HG03135 (cell line): ENCODE measurements around the gene RAB37.

Source experiments
- ATAC-seq: cut with Tn5 transposase; IDR thresholded peaks from one replicate; pipeline ENCODE4 v1.9.1; 2021; ENCODE audit warnings: mild to moderate bottlenecking, moderate library complexity; ENCODE audit not compliant: unreplicated experiment

Gene RAB37

GRCh38 chr17:74744714-74745547, 7.9 kb downstream of the RAB37 start:
- no peak for ATAC-seq

DNA sequence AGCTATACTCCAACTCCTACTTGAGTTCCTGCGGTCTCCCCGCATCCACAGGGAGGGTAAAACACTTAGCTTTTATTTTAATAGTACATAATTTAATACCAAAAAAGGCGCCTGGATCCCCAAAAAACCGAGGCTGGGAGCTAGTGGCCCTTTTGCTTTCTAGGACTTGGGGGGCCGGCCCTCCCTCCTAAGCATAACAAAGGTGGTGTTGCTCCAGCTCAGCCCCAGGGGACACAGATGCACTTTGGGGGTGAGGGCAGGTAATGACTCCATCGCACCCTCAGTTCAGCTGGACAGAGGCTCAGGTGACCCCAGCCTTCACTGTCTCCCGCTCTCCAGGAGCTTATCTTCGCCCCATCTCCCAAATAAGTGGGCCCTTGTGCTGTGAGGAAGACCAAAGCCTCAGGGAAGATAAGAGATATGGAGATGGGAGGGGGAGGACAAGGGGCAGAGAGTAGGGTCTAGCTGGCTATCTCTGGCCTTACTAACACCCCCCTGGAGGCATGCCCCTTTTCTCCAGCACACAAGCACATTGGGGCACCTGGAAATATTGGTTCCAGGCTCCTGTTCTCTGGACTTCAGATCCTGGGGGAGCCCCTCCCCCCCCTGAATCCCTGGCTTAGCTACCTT, 8.6 kb downstream of the RAB37 start:
- ATAC-seq, result no peak

GRCh38 chr17:74746376-74746775, 9.3 kb downstream of the RAB37 start:
- no peak for ATAC-seq

GRCh38 chr17:74746922-74747321, 9.9 kb downstream of the RAB37 start:
- ATAC-seq, result no peak

DNA sequence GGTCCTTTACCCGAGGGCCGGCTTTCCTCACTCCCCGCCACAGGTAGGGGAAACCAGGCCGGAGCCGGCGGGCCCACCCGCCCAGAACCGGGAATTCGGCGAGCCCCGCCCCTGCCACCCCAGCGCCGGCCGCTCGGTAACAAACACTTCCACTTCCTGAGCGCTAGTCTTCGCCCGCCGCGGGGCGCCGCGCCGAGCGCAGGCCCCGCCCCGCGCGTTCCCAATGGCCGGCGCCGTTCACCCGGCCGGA, 11.1 kb downstream of the RAB37 start:
- no peak for ATAC-seq

DNA sequence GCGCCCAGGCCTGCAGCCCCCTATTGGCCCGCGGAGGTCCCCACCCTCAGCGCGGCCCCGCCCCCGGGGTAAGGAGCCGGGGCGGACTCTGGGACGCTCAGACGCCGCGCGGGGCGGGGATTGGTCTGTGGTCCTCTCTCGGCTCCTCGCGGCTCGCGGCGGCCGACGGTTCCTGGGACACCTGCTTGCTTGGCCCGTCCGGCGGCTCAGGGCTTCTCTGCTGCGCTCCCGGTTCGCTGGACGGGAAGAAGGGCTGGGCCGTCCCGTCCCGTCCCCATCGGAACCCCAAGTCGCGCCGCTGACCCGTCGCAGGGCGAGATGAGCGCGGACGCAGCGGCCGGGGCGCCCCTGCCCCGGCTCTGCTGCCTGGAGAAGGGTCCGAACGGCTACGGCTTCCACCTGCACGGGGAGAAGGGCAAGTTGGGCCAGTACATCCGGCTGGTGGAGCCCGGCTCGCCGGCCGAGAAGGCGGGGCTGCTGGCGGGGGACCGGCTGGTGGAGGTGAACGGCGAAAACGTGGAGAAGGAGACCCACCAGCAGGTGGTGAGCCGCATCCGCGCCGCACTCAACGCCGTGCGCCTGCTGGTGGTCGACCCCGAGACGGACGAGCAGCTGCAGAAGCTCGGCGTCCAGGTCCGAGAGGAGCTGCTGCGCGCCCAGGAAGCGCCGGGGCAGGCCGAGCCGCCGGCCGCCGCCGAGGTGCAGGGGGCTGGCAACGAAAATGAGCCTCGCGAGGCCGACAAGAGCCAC, 11.6 kb downstream of the RAB37 start, which contains the start of gene NHERF1:
NHERF1 (plus strand) TSS at position 100 of the 750 bp plus-strand sequence; CDS start at position 319, 219 bp downstream.
- peak; percentile 88 for ATAC-seq

GRCh38 chr17:74749279-74750038, 12.4 kb downstream of the RAB37 start:
- peak; percentile 6 for ATAC-seq

DNA sequence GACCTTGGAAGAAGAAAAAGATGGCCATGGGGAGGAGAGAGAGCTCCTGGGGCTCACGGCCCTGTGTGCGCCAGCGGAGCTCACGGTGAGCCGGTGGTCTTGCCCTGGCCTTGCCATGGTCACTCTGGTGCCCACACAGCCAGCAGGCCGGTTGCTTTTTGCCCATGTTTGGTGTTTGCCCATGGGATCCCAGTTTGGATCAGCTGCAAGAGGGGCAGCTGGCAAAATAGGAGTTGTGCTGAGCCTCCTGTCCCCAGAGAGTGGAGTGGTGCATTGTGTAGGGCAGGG, 12.9 kb downstream of the RAB37 start:
- no peak for ATAC-seq

GRCh38 chr17:74750327-74751069, 13.4 kb downstream of the RAB37 start:
- no peak for ATAC-seq

DNA sequence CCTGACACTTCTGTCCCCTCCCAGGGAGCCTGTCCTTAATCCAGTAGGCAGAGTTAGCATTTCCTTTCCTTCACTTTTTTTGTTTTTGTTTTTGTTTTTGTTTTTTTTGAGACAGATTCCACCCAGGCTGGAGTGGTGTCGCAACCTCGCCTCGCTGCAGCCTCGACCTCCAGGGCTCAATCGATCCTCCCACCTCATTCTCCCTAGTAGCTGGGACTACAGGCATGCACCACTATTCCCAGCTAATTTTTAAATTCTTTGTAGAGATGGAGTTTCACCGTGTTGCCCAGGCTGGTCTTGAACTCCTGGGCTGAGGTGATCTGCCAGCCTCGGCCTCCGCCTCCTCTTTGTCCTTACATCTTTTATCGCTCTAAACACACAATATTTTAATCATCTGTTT, 15.4 kb downstream of the RAB37 start:
- no peak for ATAC-seq

DNA sequence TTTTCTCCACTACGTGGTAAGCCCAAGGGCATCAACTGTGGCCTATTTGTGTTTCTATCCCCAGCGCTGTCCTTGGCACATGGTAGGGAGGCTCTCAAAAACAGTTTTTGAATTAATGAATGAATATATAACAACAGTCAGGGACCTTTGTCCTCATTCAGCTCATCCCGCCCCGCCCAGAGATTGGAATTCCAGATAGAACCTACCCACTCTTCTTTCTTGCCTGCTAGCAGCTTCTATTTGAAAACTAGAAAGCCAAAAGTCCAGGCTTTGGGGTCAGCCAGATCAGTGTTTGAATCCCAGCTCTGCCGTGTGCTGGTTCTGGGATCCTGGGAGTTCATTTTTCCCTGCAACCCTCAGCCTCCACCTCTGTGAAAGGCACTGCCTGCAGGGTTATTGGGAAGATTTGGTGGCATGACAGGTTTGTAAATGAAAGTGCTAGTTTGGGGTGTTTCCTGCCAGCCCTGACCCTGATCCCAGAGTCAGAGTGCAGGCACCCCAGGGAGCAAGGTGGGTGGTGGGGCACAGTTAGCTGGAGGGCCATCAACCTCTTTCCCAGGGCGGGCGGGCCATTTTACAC, 15.9 kb downstream of the RAB37 start:
- ATAC-seq, result no peak

GRCh38 chr17:74754832-74755231, 17.8 kb downstream of the RAB37 start:
- ATAC-seq, result no peak

GRCh38 chr17:74755533-74755932, 18.5 kb downstream of the RAB37 start:
- ATAC-seq, result no peak

DNA sequence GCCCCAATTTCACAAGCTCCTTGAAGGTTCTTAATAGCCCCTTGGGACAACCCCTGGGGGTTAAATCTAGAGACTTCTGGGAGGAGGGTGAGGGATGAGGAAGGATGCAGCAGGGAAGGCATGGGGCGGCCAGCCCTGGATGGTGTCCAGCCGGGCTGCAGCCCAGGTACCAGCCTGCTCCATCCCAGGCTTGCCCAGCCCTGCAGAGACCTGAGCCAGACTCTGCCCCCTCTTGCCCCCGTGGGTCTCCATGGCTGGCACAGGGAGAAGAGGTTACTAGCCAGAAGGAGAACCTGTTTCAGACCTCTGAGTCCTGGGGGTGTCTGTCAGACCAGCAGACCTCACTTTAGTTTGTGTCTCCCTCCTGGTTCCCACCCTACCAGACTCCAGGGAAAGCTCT, 19.8 kb downstream of the RAB37 start:
- no peak for ATAC-seq

- ATAC-seq, result no peak
These were observed 20.4 kb downstream of the RAB37 start for GRCh38 chr17:74757502-74757901.

DNA sequence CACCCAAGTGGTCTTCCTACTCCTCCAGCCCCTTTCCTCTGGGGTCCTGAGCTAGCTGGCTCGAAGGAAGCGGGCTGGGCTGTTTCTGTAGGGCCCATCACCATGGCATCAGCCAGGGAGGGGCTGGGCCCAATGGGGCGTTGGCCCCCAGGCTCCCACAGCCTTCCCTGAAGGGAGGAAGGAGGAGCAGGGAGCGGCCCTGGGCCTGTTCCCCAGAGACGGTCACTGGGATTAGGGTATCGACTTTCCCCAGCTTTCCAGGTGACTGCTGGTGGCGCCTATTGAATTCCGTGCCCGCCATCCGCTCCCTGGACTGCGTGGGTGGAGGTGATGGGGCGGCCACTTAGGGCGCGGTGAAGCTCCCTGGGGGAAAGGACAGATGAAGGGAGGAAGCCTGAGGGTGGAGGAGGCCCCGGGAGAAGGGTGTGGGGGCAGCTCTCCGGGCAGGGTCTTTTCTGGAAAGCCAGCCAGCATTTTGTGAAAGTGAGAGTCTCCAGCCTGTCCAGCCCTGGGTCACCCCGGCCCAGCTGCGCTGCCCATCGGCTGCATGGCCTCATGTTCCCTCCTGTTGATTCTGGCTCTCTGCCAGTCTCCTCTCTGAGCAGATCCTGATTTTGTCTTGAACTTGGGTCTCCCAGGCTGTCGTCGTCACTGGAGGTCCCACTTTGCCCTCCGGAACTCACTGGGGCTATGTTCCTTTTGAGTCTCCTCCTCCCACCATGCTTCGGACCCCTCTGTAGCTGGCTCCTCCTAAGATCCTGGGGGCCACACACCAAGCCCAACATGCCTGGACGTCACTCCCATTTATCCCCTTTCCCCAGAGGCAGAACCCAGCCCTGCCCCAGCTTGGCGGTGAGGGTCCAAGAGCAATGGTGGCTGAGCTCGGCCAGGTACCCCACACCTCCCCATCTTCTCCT, 21.1 kb downstream of the RAB37 start:
- ATAC-seq, result no peak

DNA sequence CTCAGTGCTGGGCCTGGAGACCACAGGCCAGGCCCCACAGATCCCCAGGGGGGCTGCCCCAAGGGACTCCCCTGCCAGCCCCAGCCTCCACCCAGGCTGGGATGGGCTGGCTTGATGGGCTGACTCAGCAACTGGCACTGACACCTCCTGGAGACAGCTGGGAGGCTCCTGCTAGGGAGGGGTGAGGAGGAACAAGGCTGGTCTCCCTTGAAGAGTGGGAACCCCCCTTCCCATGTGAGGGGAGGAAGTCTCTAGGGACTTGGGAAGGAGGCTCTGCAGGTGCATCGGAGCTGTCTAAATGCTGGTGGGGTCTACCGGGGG, 21.8 kb downstream of the RAB37 start:
- no peak for ATAC-seq

DNA sequence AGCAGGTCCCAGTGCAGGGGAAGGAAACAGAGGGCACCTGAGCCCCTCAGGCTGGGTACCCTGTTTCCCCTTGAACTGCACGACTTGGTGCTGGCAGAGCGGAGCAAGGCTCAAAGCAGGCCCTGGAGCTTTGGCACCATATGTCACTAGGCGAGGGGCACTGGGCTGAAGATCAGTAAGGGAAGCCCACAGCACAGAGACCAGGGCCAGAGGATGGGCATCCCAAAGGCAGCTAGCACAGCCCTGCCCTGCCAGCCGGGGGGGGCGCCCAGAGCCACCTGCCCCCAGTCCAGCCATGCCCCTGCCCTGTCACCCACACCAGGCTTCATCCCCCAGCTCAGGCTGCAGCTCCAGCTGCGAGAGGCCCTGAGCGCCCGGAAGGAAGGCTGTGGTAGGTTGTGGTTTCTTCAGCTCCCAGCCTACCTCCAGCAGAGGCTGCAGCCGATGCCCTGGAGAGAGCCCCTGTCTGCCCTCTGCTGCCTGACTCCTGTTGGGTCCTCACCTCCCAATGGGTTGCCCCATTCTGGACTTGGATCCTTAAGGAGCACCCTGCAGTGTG, 22.3 kb downstream of the RAB37 start:
- peak; percentile 50 for ATAC-seq

- ATAC-seq, result no peak
These were observed 22.9 kb downstream of the RAB37 start for GRCh38 chr17:74759941-74760340.
